ENCODE measurements around the gene SLC14A1. TPM values are rescaled to one million over a fixed set of nuclear protein-coding genes. Genes with fewer than 3 reads are reported as not detected.

Gene SLC14A1
- total RNA-seq, 1 experiment from 2014 or later: 2.3 TPM

GRCh38 chr18:45760462-45761036 is 36.6 kb downstream of the SLC14A1 start:
- intact Hi-C loops (cut with micrococcal nuclease): no loop called here
- ChIA-PET POLR2A (ENCODE audit: unreplicated experiment) (no interaction called here), CTCF (no interaction called here)

GRCh38 chr18:45761512-45762114 is 37.6 kb downstream of the SLC14A1 start:
- no peaks in the 10 kb centered on the region for H3F3A ChIP-seq (ENCODE audit: low read length, unreplicated experiment)
- H3K4me2 ChIP-seq (ENCODE audit: low read length): no peak overlapping the region
- no peak for DNase-seq
- H3K4me3 ChIP-seq (ENCODE audit: low read length): no peak overlapping the region
- no peak for ATAC-seq
- no peaks in the 10 kb centered on the region for H3K27me3 ChIP-seq (ENCODE audit: low read length)
- H3K27ac ChIP-seq (ENCODE audit: low read length): no peak overlapping the region
- no peak overlapping the region for H2AFZ ChIP-seq (ENCODE audit: low read length)
- CTCF ChIA-PET: no interaction called here
- H3K9me2 ChIP-seq (replicated peaks; ENCODE audit: low read length): no peaks in the 10 kb centered on the region
- intact Hi-C loops (cut with micrococcal nuclease): no loop called here
- no peaks in the 10 kb centered on the region for H4K20me1 ChIP-seq (ENCODE audit: low read length)
- H3K79me2 ChIP-seq (ENCODE audit: low read length): no peaks in the 10 kb centered on the region
- TF ChIP-seq EZH2 (IDR thresholded peaks at IDR 0.05; ENCODE audit: low read length, unreplicated experiment) (no peak), CTCF (conservative IDR thresholded peaks at IDR 0.05; ENCODE audit: low read depth, low read length) (no peak), EZH2phosphoT487 (IDR thresholded peaks at IDR 0.05; ENCODE audit: borderline replicate concordance, low read length) (no peak)
- H3K36me3 ChIP-seq (ENCODE audit: low read depth, low read length): no peaks in the 10 kb centered on the region
- peaks cover 15% of the 10 kb centered on the region for H3K4me1 ChIP-seq (ENCODE audit: insufficient read depth, low read length)
- no peak overlapping the region for H3K9ac ChIP-seq (ENCODE audit: low read length)
- no peaks in the 10 kb centered on the region for H3K9me3 ChIP-seq (ENCODE audit: low read length)
- no TSS peak for BruUV-seq (replicated peaks)
- POLR2A ChIA-PET (ENCODE audit: unreplicated experiment): no interaction called here

More at GRCh38 chr18:45760462-45761036, 36.6 kb downstream of the SLC14A1 start:
- Histone ChIP-seq H4K20me1 (ENCODE audit: low read length) (no peaks in the 10 kb centered on the region), H3K79me2 (ENCODE audit: low read length) (no peaks in the 10 kb centered on the region), H3K36me3 (ENCODE audit: low read depth, low read length) (no peaks in the 10 kb centered on the region), H3K9me3 (ENCODE audit: low read length) (no peaks in the 10 kb centered on the region), H3K27me3 (ENCODE audit: low read length) (no peaks in the 10 kb centered on the region), H3K27ac (ENCODE audit: low read length) (no peak overlapping the region), H3K9ac (ENCODE audit: low read length) (no peak overlapping the region), H3F3A (ENCODE audit: low read length, unreplicated experiment) (no peaks in the 10 kb centered on the region), H3K4me1 (ENCODE audit: insufficient read depth, low read length) (peaks cover 18% of the 10 kb centered on the region), H3K9me2 (replicated peaks; ENCODE audit: low read length) (no peaks in the 10 kb centered on the region), H2AFZ (ENCODE audit: low read length) (no peak overlapping the region), H3K4me3 (ENCODE audit: low read length) (no peak overlapping the region), H3K4me2 (ENCODE audit: low read length) (no peak overlapping the region)
- TF ChIP-seq CTCF (conservative IDR thresholded peaks at IDR 0.05; ENCODE audit: low read depth, low read length) (no peak), EZH2phosphoT487 (IDR thresholded peaks at IDR 0.05; ENCODE audit: borderline replicate concordance, low read length) (no peak), EZH2 (IDR thresholded peaks at IDR 0.05; ENCODE audit: low read length, unreplicated experiment) (no peak)
- no TSS peak for BruUV-seq (replicated peaks)
- DNase-seq (no peak), ATAC-seq (no peak)

All from PC-3 (cell line).